ENCODE data around the gene SYP. TPM values are rescaled to one million over a fixed set of nuclear protein-coding genes. Genes with fewer than 3 reads are reported as not detected.
A peak's percentile ranks its signal among the peaks of the same experiment; 100 is the strongest.

SYP gene
- total and polyA plus RNA-seq, 9 of the 15 experiments (the other 6 are each of a cell fraction or from before 2014, with no cell fraction given) = 0.48 to 5.1 (median 2.6) TPM

DNA sequence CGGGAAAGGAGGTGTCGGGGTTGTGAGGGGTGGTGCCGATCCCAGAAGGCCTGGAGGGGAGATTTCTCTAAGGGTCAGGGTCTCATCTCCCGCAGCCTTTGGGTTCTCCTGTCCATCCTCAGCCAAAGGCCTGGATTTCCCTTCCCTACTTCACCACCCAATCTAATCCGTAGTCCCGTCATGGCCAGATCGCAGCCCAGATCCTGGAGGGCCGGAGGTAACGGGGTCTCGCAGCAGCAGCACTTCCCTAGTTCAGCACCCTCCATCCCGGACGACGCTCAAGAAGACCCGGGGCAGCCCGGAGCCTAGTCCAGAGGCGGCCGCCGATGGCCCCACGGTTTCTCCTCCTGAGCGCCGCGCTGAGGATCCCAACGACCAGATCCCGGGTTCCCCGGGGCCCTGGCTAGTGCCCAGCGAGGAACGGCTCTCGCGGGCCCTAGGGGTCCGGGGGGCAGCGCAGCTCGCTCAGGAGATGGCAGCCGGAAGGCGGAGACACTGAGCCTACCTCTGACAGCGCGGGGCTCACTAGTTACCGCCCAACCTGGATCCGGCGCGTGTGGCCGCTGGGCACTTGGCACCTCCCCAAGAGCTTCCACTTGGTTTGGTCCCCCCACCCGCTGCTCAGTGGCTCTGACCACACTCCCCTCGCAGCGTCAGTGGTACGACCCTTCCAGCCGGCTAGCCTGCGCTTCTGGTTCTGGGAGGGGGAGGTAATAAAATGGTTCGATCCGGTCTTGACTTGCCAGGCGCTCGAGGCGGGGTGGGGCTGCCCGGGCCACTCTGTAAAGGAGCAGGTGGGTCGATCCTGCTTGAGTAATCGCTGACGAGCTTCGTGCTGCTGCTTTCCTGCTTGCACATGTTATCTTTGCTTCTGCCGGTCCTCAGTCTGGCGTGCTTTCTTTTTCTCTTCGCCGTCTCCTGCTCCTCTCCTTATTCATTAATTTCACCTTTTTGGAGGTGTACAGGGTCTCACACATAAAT is 33.8 kb downstream of the SYP start (continued):
- TF ChIP-seq ASH1L (IDR thresholded peaks at IDR 0.05; ENCODE audit: borderline replicate concordance, low read depth, partially characterized antibody) = no peak
- peak in 1 of 2 experiments; percentile 76; a peak in 1 of 4 replicates for TF ChIP-seq NONO (IDR thresholded peaks at IDR 0.05; ENCODE audit: low read depth in 2 of 2, low read length in 1 of 2)
- no peak for TF ChIP-seq CBX2 (IDR thresholded peaks at IDR 0.05; ENCODE audit: insufficient read depth, low read length, poor library complexity, severe bottlenecking)
- no peak for TF ChIP-seq FOXO4 (CRISPR knock-in tag; IDR thresholded peaks at IDR 0.05)
- peak; percentile 6 for TF ChIP-seq HNRNPLL (IDR thresholded peaks at IDR 0.05; ENCODE audit: low read depth, low read length, poor library complexity, severe bottlenecking)
- TF ChIP-seq, protein P1, sequence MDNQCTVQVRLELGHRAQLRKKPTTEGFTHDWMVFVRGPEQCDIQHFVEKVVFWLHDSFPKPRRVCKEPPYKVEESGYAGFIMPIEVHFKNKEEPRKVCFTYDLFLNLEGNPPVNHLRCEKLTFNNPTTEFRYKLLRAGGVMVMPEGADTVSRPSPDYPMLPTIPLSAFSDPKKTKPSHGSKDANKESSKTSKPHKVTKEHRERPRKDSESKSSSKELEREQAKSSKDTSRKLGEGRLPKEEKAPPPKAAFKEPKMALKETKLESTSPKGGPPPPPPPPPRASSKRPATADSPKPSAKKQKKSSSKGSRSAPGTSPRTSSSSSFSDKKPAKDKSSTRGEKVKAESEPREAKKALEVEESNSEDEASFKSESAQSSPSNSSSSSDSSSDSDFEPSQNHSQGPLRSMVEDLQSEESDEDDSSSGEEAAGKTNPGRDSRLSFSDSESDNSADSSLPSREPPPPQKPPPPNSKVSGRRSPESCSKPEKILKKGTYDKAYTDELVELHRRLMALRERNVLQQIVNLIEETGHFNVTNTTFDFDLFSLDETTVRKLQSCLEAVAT (IDR thresholded peaks at IDR 0.05) = peak in 1 of 2 experiments; percentile 63; a peak in 1 of 4 replicates
- TF ChIP-seq ZNF592 (IDR thresholded peaks at IDR 0.05) = peak; percentile 87
- TF ChIP-seq ZNF699 (CRISPR knock-in tag; IDR thresholded peaks at IDR 0.05; ENCODE audit: insufficient replicate concordance) = no peak
- TF ChIP-seq SFPQ (IDR thresholded peaks at IDR 0.05; ENCODE audit: low read depth, low read length) = no peak
- TF ChIP-seq MAFG (tag; conservative IDR thresholded peaks at IDR 0.05) = no peak
- TF ChIP-seq, protein P2, sequence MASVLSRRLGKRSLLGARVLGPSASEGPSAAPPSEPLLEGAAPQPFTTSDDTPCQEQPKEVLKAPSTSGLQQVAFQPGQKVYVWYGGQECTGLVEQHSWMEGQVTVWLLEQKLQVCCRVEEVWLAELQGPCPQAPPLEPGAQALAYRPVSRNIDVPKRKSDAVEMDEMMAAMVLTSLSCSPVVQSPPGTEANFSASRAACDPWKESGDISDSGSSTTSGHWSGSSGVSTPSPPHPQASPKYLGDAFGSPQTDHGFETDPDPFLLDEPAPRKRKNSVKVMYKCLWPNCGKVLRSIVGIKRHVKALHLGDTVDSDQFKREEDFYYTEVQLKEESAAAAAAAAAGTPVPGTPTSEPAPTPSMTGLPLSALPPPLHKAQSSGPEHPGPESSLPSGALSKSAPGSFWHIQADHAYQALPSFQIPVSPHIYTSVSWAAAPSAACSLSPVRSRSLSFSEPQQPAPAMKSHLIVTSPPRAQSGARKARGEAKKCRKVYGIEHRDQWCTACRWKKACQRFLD (CRISPR knock-in tag; IDR thresholded peaks at IDR 0.05) = 0 out of 2 replicates have a peak, but pooled peaks have one; percentile 25
- TF ChIP-seq FOXK2 (conservative IDR thresholded peaks at IDR 0.05 in 1 of 2, IDR thresholded peaks at IDR 0.05 in 1 of 2; ENCODE audit: low read depth in 2 of 2) = peak in 1 of 2 experiments; percentile 97; a peak in 2 of 4 replicates
- no peak for TF ChIP-seq SMARCC2 (IDR thresholded peaks at IDR 0.05; ENCODE audit: low read depth)
